PC-3 (cell line): Measurements from ENCODE around the gene AJM1. TPM values are rescaled to one million over a fixed set of nuclear protein-coding genes. Genes with fewer than 3 reads are reported as not detected.

ENCODE experiments used
- ATAC-seq: fragments of 200-7000 bp; cut with Tn5 transposase; 2 replicates; pipeline ENCODE4 v1.9.1; 2020; ENCODE audit warnings: mild to moderate bottlenecking, moderate library complexity
- BruUV-seq: library from RNA; stranded (reverse); fragments of 400-500 nt; replicated peaks from 2 replicates; lab custom pipeline; 2021; lab: Mats Ljungman, UMichigan
- CTCF ChIA-PET: fragments of 300-600 bp; sonication (Branson Sonifier 250); formaldehyde crosslinking; loops from one replicate; lab custom pipeline; 2022; ENCODE audit warnings: antibody characterized with exemption; lab: Charles Lee
- POLR2A ChIA-PET: fragments of 300-600 bp; sonication (Branson Sonifier 250); formaldehyde crosslinking; loops from one replicate; lab custom pipeline; 2022; ENCODE audit warnings: antibody characterized with exemption; ENCODE audit not compliant: unreplicated experiment; lab: Charles Lee
- DNase-seq: peaks from one replicate; pipeline ENCODE4 v3.0.0-alpha.2; 2015
- H2AFZ ChIP-seq: fragments of 300-600 bp; sonication (generic); 2 replicates; pipeline ENCODE4 v1.6.0; 2016; ENCODE audit warnings: antibody characterized with exemption, low read length
- H3F3A ChIP-seq: fragments of 300-600 bp; sonication (generic); one replicate; pipeline ENCODE4 v1.6.0; 2017; ENCODE audit warnings: antibody characterized with exemption, low read length, control low read depth, mild to moderate bottlenecking; ENCODE audit not compliant: unreplicated experiment
- H3K27ac ChIP-seq: fragments of 300-600 bp; sonication (generic); 2 replicates; pipeline ENCODE4 v1.5.1; 2016; ENCODE audit warnings: mild to moderate bottlenecking, low read length
- H3K27me3 ChIP-seq: fragments of 300-600 bp; sonication (generic); 2 replicates; pipeline ENCODE4 v1.6.1; 2016; ENCODE audit warnings: low read length, mixed read lengths
- H3K36me3 ChIP-seq: fragments of 300-600 bp; sonication (generic); 2 replicates; pipeline ENCODE4 v1.6.1; 2016; ENCODE audit warnings: low read depth, mixed run types, low read length, mixed read lengths
- H3K4me1 ChIP-seq: fragments of 300-600 bp; sonication (generic); 2 replicates; pipeline ENCODE4 v1.5.1; 2016; ENCODE audit warnings: low read length; ENCODE audit not compliant: insufficient read depth
- H3K4me2 ChIP-seq: fragments of 300-600 bp; sonication (generic); 2 replicates; pipeline ENCODE4 v1.6.0; 2016; ENCODE audit warnings: low read length
- H3K4me3 ChIP-seq: fragments of 300-600 bp; sonication (generic); 2 replicates; pipeline ENCODE4 v1.5.1; 2016; ENCODE audit warnings: mild to moderate bottlenecking, low read length, mixed read lengths
- H3K79me2 ChIP-seq: fragments of 300-600 bp; sonication (generic); 2 replicates; pipeline ENCODE4 v1.6.1; 2017; ENCODE audit warnings: low read length, mixed read lengths
- H3K9ac ChIP-seq: fragments of 300-600 bp; sonication (generic); 2 replicates; pipeline ENCODE4 v1.6.0; 2016; ENCODE audit warnings: mild to moderate bottlenecking, low read length
- H3K9me2 ChIP-seq: fragments of 300-600 bp; sonication (generic); replicated peaks from 2 replicates; pipeline ENCODE4 v1.6.1; 2016; ENCODE audit warnings: mixed run types, low read length, mixed read lengths
- H3K9me3 ChIP-seq: fragments of 300-600 bp; sonication (generic); 2 replicates; pipeline ENCODE4 v1.6.1; 2016; ENCODE audit warnings: low read length, mixed read lengths
- H4K20me1 ChIP-seq: fragments of 300-600 bp; sonication (generic); 2 replicates; pipeline ENCODE4 v1.6.1; 2016; ENCODE audit warnings: low read length, mixed read lengths
- EZH2 ChIP-seq: fragments of 300-600 bp; sonication (generic); IDR thresholded peaks from one replicate; pipeline ENCODE4 v1.6.1; 2017; ENCODE audit warnings: antibody characterized with exemption, mild to moderate bottlenecking, low read length; ENCODE audit not compliant: unreplicated experiment
- EZH2phosphoT487 ChIP-seq: fragments of 300-600 bp; sonication (generic); IDR thresholded peaks from 2 replicates; pipeline ENCODE4 v1.6.1; 2018; ENCODE audit warnings: mild to moderate bottlenecking, antibody characterized with exemption, low read length, borderline replicate concordance
- intact Hi-C: fragments of 100-400 bp; cut with micrococcal nuclease; formaldehyde crosslinking; loops from 2 replicates; pipeline ENCODE4 v1.9.0; 2023
- total RNA-seq: library from RNA; depleted of rRNA; stranded (reverse); fragments of >200 nt; gene quantifications from 2 replicates; pipeline ENCODE4 v1.2.3, GENCODE V29; 2014
- TF ChIP-seq, protein P1 (sequence below): fragments of 300-600 bp; sonication (generic); conservative IDR thresholded peaks from 2 replicates; pipeline ENCODE4 v1.5.1; 2017; ENCODE audit warnings: antibody characterized with exemption, low read depth, mild to moderate bottlenecking, low read length

AJM1 gene
- total RNA-seq, 1 experiment from 2014 or later = 1.4 TPM

DNA sequence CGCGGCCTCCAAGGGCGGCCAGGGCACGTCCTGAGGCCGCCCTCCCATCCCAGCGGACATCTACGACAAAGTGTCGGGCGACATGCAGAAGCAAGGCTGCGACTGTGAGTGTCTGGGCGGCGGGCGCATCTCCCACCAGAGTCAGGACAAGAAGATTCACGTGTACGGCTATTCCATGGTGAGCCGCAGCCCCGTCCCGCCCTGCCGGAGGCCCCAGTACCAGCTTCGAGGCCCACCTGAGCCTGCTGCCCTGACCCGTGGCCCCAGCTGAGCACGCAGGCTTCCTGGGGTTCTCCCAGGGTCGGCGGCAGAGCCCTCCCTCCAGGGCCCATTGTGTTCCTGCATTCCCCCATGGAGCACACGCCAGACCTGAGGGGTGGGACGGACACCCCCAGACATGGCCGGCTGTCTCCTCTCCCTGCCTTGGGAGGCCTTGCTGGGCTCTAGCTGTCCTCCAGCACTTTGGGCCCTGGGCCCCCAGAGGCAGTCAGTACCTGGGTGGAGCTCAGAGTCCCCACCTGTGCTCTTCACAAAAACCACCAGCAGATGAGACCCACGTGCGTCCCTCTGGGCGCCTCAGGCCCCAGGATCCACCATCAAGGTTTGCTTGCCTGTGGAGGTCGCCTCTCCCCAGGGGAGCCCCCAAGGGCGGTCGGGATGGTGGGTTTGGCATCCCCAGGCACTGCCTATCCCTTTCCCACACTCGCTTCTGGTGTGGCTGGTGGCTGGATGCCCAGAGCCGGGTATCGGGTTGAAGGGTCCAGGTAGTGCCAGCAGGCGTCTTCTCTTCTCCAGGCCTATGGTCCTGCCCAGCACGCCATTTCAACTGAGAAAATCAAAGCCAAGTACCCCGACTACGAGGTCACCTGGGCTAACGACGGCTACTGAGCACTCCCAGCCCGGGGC lies 7.9 kb downstream of the AJM1 start:
- no peaks in the 10 kb centered on the region for H3F3A ChIP-seq
- H3K27ac ChIP-seq = no peak overlapping the region
- no peaks in the 10 kb centered on the region for H3K36me3 ChIP-seq
- peaks cover 8% of the 10 kb centered on the region for H3K4me1 ChIP-seq
- ChIA-PET POLR2A (no interaction called here), CTCF (no interaction called here)
- peak overlapping the region; percentile 96 for H3K4me2 ChIP-seq
- TF ChIP-seq, protein P1, sequence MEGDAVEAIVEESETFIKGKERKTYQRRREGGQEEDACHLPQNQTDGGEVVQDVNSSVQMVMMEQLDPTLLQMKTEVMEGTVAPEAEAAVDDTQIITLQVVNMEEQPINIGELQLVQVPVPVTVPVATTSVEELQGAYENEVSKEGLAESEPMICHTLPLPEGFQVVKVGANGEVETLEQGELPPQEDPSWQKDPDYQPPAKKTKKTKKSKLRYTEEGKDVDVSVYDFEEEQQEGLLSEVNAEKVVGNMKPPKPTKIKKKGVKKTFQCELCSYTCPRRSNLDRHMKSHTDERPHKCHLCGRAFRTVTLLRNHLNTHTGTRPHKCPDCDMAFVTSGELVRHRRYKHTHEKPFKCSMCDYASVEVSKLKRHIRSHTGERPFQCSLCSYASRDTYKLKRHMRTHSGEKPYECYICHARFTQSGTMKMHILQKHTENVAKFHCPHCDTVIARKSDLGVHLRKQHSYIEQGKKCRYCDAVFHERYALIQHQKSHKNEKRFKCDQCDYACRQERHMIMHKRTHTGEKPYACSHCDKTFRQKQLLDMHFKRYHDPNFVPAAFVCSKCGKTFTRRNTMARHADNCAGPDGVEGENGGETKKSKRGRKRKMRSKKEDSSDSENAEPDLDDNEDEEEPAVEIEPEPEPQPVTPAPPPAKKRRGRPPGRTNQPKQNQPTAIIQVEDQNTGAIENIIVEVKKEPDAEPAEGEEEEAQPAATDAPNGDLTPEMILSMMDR = no peak
- TF ChIP-seq EZH2phosphoT487 (no peak), EZH2 (no peak)
- BruUV-seq = TSS peak; percentile 72
- H3K9me2 ChIP-seq = no peaks in the 10 kb centered on the region
- peak overlapping the region; percentile 43; the same call in 1 of the 2 replicates for H3K9ac ChIP-seq
- H3K4me3 ChIP-seq = peak overlapping the region; percentile 87
- no peak for DNase-seq
- intact Hi-C loops = loop anchor here (10.0 kb wide), 1 partner anchor 145 kb away; the partner anchor contains the start of genes CLIC3 and PAXX
- H3K79me2 ChIP-seq = no peaks in the 10 kb centered on the region
- H3K27me3 ChIP-seq = no peaks in the 10 kb centered on the region
- H2AFZ ChIP-seq = no peak overlapping the region
- ATAC-seq = no peak
- H4K20me1 ChIP-seq = no peaks in the 10 kb centered on the region
- H3K9me3 ChIP-seq = no peaks in the 10 kb centered on the region

DNA sequence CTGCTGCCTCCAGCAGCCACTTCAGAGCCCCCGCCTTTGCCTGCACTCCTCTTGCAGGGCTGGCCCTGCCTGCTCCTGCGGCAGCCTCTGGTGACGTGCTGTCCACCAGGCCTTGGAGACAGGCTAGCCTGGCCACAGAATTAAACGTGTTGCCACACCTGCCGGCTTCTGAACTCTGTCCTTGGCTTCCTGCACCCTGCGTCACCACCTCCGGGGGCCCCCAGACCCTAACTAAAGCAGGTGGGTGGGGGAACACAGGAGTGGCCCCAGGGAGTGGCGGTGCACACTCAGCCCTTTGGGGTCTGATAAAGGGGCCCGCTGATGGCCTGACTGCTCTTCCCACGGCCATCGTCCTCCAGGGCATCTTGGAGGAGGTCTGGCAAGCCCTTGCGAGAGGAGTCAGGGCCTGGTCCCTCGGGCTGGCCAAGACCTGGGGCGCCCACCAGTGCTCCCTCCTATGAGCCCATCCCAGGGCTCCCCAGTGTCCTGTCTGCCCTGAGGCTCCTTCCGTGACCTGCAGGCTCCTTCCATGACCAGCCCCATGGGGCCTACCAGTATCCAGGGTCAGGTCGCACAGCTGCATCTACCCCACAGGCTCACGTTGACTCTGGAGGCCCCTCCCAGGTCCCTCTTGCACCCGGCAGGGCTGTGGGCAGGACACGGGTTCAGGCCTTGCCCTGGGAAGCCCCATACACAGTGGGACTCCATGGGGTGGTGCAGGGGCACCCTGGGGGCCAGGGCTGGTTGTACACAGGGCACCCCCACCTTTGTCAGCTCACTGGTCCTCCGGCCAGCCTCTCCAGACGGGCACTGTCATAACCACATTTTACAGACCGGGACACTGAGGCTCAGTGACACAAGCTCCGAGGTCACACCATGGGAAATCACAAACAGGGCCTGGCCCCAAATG lies 8.8 kb downstream of the AJM1 start:
- no TSS peak for BruUV-seq
- Histone ChIP-seq H3K9ac (no peak overlapping the region), H3K79me2 (no peaks in the 10 kb centered on the region), H3K4me3 (no peak overlapping the region), H4K20me1 (no peaks in the 10 kb centered on the region), H3K9me3 (no peaks in the 10 kb centered on the region), H3K9me2 (no peaks in the 10 kb centered on the region), H2AFZ (no peak overlapping the region), H3K4me1 (peaks cover 8% of the 10 kb centered on the region), H3K36me3 (no peaks in the 10 kb centered on the region), H3K4me2 (no peak overlapping the region), H3K27me3 (no peaks in the 10 kb centered on the region), H3F3A (no peaks in the 10 kb centered on the region), H3K27ac (no peak overlapping the region)
- intact Hi-C loops = no loop called here
- POLR2A ChIA-PET = no interaction called here
- ATAC-seq (no peak), DNase-seq (no peak)
- CTCF ChIA-PET = no interaction called here
- TF ChIP-seq, protein P1 = no peak
- no peak for TF ChIP-seq EZH2phosphoT487
- TF ChIP-seq EZH2 = no peak
